ENCODE data around the gene TFAP2D.

DNA sequence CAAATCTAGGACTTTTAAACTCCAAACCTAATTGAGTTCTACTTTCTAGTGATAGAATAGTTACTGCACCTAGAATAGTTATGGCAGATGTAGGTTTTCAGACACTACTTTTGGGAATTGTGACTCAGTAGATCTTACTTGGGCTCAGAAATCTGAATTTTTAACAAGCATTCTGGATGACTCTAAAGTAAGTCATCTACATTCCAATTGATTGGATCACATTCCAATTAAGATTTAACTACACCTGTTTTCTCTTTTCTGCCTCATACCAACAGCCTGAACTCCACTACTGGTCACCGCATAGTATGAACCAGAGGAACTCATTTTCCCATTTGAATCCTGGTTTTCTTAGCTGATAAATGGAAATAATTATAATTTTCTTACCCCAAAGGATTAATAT, 49.5 kb upstream of the TFAP2D start:
- no peak for TF ChIP-seq ZNF585B (tag by site-specific recombination; IDR thresholded peaks at IDR 0.05)
- no peak for TF ChIP-seq ZNF274 (IDR thresholded peaks at IDR 0.05; ENCODE audit: low read length)
- TF ChIP-seq ZNF274 (tag by site-specific recombination; IDR thresholded peaks at IDR 0.05; ENCODE audit: borderline replicate concordance): no peak
- TF ChIP-seq, protein P1, sequence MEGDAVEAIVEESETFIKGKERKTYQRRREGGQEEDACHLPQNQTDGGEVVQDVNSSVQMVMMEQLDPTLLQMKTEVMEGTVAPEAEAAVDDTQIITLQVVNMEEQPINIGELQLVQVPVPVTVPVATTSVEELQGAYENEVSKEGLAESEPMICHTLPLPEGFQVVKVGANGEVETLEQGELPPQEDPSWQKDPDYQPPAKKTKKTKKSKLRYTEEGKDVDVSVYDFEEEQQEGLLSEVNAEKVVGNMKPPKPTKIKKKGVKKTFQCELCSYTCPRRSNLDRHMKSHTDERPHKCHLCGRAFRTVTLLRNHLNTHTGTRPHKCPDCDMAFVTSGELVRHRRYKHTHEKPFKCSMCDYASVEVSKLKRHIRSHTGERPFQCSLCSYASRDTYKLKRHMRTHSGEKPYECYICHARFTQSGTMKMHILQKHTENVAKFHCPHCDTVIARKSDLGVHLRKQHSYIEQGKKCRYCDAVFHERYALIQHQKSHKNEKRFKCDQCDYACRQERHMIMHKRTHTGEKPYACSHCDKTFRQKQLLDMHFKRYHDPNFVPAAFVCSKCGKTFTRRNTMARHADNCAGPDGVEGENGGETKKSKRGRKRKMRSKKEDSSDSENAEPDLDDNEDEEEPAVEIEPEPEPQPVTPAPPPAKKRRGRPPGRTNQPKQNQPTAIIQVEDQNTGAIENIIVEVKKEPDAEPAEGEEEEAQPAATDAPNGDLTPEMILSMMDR (tag by site-specific recombination; IDR thresholded peaks at IDR 0.05): no peak
- TF ChIP-seq SP2 (tag by site-specific recombination; IDR thresholded peaks at IDR 0.05): no peak
- no peak for TF ChIP-seq ZNF23 (tag by site-specific recombination; IDR thresholded peaks at IDR 0.05; ENCODE audit: borderline replicate concordance)
- TF ChIP-seq TCF7L2 (IDR thresholded peaks at IDR 0.05; ENCODE audit: borderline replicate concordance, low read depth, low read length): no peak
- TF ChIP-seq ZNF658 (tag by site-specific recombination; IDR thresholded peaks at IDR 0.05): no peak
- TF ChIP-seq REST (tag by site-specific recombination; IDR thresholded peaks at IDR 0.05): no peak
- no peak for TF ChIP-seq WT1 (tag by site-specific recombination; IDR thresholded peaks at IDR 0.05)
